Neural progenitor cell (in vitro differentiated cells): ENCODE data around the gene CIITA. TPM values are rescaled to one million over a fixed set of nuclear protein-coding genes. Genes with fewer than 3 reads are reported as not detected.
"Not testable (repeated sequence)": the region's sequence is repeated elsewhere in the genome, so short reads cannot be mapped to it uniquely, and the experiment has no call there.

Experiments
- DNase-seq: peaks from one replicate; pipeline ENCODE4 v3.0.0-alpha.2; 2016; ENCODE audit warnings: low spot score
- H2AFZ ChIP-seq: fragments of 200-600 bp; sonication (generic); replicated peaks from 2 replicates; pipeline ENCODE4 v1.6.1; 2016; ENCODE audit warnings: antibody characterized with exemption
- H3F3A ChIP-seq: fragments of 200-600 bp; sonication (generic); 2 replicates; pipeline ENCODE4 v1.6.1; 2016; ENCODE audit warnings: antibody characterized with exemption, low read depth
- H3K27ac ChIP-seq: fragments of 200-600 bp; sonication (generic); 2 replicates; pipeline ENCODE4 v1.5.1; 2016; ENCODE audit warnings: mild to moderate bottlenecking
- H3K27me3 ChIP-seq: fragments of 200-600 bp; sonication (generic); 2 replicates; pipeline ENCODE4 v1.6.1; 2016; ENCODE audit warnings: mild to moderate bottlenecking, moderate library complexity
- H3K36me3 ChIP-seq: fragments of 200-600 bp; sonication (generic); 2 replicates; pipeline ENCODE4 v1.5.1; 2016
- H3K4me1 ChIP-seq: fragments of 200-600 bp; sonication (generic); 2 replicates; pipeline ENCODE4 v1.6.1; 2016; ENCODE audit warnings: mixed run types
- H3K4me2 ChIP-seq: fragments of 200-600 bp; sonication (generic); 2 replicates; pipeline ENCODE4 v1.6.1; 2016
- H3K4me3 ChIP-seq: fragments of 200-600 bp; sonication (generic); 2 replicates; pipeline ENCODE4 v1.5.1; 2016
- H3K79me2 ChIP-seq: fragments of 200-600 bp; sonication (generic); 2 replicates; pipeline ENCODE4 v1.6.1; 2016; ENCODE audit warnings: low read depth
- H3K9ac ChIP-seq: fragments of 200-600 bp; sonication (generic); 2 replicates; pipeline ENCODE4 v1.6.1; 2016
- H3K9me3 ChIP-seq: fragments of 200-600 bp; sonication (generic); 2 replicates; pipeline ENCODE4 v1.5.1; 2016; ENCODE audit warnings: low read depth
- H4K20me1 ChIP-seq: fragments of 200-600 bp; sonication (generic); 2 replicates; pipeline ENCODE4 v1.6.1; 2016; ENCODE audit warnings: low read depth
- H3K27ac Mint-ChIP-seq: 3 replicates; pipeline ENCODE4 v1.8.0; 2021; ENCODE audit warnings: mixed read lengths
- H3K27me3 Mint-ChIP-seq: 2 replicates; pipeline ENCODE4 v1.8.0; 2022; ENCODE audit warnings: low read depth, mild to moderate bottlenecking, inconsistent platforms, moderate library complexity, mixed read lengths; ENCODE audit not compliant: insufficient read depth
- H3K36me3 Mint-ChIP-seq: 3 replicates; pipeline ENCODE4 v1.8.0; 2021; ENCODE audit warnings: mixed read lengths
- H3K4me1 Mint-ChIP-seq: 3 replicates; pipeline ENCODE4 v1.8.0; 2021; ENCODE audit warnings: mixed read lengths
- H3K4me3 Mint-ChIP-seq: 3 replicates; pipeline ENCODE4 v1.8.0; 2021; ENCODE audit warnings: mild to moderate bottlenecking, moderate library complexity, mixed read lengths
- H3K9me3 Mint-ChIP-seq: 3 replicates; pipeline ENCODE4 v1.8.0; 2020; ENCODE audit warnings: mixed read lengths
- EZH2 ChIP-seq: fragments of 200-600 bp; sonication (generic); IDR thresholded peaks from 2 replicates; pipeline ENCODE4 v1.6.1; 2017; ENCODE audit warnings: antibody characterized with exemption, mild to moderate bottlenecking, moderate library complexity
- EZH2phosphoT487 ChIP-seq: fragments of 200-600 bp; sonication (generic); IDR thresholded peaks from 2 replicates; pipeline ENCODE4 v1.6.1; 2017; ENCODE audit warnings: antibody characterized with exemption
- total RNA-seq: library from RNA; depleted of rRNA; stranded (reverse); fragments of >200 nt; gene quantifications from 2 replicates; pipeline ENCODE4 v1.2.3, GENCODE V29; 2015; ENCODE audit warnings: low replicate concordance
- TF ChIP-seq, protein P1 (sequence below): fragments of 200-600 bp; sonication (generic); IDR thresholded peaks from 2 replicates; pipeline ENCODE4 v1.5.1; 2017; ENCODE audit warnings: antibody characterized with exemption, mild to moderate bottlenecking

CIITA gene
- total RNA-seq, 1 donor from 2014 or later, result not detected

DNA sequence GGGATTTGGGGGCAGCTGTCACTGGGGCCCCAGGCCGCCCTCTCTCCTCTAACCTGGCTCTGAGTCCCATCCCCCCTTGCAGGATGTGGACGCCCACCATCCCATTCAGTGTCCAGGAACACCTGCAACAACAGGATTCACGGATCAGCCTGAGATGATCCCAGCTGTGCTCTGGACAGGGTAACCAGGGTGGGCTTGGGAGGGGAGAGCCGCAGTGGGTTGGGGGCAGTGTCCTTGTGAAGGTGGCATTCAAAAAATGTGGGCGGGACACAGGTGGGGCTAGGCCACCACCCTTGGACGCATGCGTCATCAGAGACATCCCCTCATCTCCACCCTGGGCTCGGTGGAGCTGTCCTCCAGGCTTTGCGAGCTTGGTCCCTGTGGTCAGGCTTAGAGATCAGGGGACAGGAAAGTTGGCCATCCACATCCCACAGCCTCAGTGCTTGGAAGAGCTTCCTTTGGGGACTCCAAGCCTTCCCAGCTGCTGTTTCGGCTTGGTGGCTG lies 46.2 kb downstream of the CIITA start:
- Histone ChIP-seq H3K4me3 (no peak overlapping the region), H3K36me3 (no peaks in the 10 kb centered on the region), H3K27ac (no peak overlapping the region), H3K79me2 (no peaks in the 10 kb centered on the region), H3K9me3 (no peaks in the 10 kb centered on the region), H3K27me3 (no peaks in the 10 kb centered on the region), H2AFZ (no peak overlapping the region), H4K20me1 (no peaks in the 10 kb centered on the region), H3K9ac (no peak overlapping the region), H3F3A (no peaks in the 10 kb centered on the region), H3K4me2 (no peak overlapping the region), H3K4me1 (no peaks in the 10 kb centered on the region)
- Mint-ChIP-seq H3K4me1 (peaks cover 4% of the 10 kb centered on the region), H3K36me3 (peaks cover 5% of the 10 kb centered on the region), H3K27ac (no peak overlapping the region), H3K4me3 (no peak overlapping the region), H3K9me3 (no peaks in the 10 kb centered on the region), H3K27me3 (peaks cover 2% of the 10 kb centered on the region)
- DNase-seq, result no peak
- no peak for TF ChIP-seq EZH2phosphoT487
- TF ChIP-seq, protein P1, sequence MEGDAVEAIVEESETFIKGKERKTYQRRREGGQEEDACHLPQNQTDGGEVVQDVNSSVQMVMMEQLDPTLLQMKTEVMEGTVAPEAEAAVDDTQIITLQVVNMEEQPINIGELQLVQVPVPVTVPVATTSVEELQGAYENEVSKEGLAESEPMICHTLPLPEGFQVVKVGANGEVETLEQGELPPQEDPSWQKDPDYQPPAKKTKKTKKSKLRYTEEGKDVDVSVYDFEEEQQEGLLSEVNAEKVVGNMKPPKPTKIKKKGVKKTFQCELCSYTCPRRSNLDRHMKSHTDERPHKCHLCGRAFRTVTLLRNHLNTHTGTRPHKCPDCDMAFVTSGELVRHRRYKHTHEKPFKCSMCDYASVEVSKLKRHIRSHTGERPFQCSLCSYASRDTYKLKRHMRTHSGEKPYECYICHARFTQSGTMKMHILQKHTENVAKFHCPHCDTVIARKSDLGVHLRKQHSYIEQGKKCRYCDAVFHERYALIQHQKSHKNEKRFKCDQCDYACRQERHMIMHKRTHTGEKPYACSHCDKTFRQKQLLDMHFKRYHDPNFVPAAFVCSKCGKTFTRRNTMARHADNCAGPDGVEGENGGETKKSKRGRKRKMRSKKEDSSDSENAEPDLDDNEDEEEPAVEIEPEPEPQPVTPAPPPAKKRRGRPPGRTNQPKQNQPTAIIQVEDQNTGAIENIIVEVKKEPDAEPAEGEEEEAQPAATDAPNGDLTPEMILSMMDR, result no peak
- TF ChIP-seq EZH2, result no peak

DNA sequence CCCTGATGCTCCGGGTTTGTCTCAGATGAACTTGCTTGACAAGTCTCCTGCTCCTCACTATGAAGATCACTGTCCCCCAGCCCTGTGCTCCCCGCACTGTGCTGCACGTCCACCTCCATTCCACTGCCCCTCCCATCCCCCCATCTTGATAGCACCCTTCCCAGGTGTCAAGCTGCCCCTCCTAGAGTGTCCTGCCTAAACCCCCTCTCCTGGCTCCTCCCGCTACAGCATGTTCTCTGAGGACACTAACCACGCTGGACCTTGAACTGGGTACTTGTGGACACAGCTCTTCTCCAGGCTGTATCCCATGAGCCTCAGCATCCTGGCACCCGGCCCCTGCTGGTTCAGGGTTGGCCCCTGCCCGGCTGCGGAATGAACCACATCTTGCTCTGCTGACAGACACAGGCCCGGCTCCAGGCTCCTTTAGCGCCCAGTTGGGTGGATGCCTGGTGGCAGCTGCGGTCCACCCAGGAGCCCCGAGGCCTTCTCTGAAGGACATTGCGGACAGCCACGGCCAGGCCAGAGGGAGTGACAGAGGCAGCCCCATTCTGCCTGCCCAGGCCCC lies 46.7 kb downstream of the CIITA start:
- H3K9me3 Mint-ChIP-seq, result no peaks in the 10 kb centered on the region
- no peak overlapping the region for H3K9ac ChIP-seq
- H2AFZ ChIP-seq, result no peak overlapping the region
- H3K4me3 Mint-ChIP-seq, result no peak overlapping the region
- H3K27me3 Mint-ChIP-seq, result peaks cover 2% of the 10 kb centered on the region
- no peak for DNase-seq
- H4K20me1 ChIP-seq, result no peaks in the 10 kb centered on the region
- no peak overlapping the region for H3K27ac Mint-ChIP-seq
- H3K27me3 ChIP-seq, result no peaks in the 10 kb centered on the region
- no peaks in the 10 kb centered on the region for H3K9me3 ChIP-seq
- no peak overlapping the region for H3K4me3 ChIP-seq
- H3F3A ChIP-seq, result no peaks in the 10 kb centered on the region
- no peak overlapping the region for H3K27ac ChIP-seq
- H3K36me3 Mint-ChIP-seq, result peaks cover 5% of the 10 kb centered on the region
- no peaks in the 10 kb centered on the region for H3K4me1 ChIP-seq
- H3K4me2 ChIP-seq, result no peak overlapping the region
- no peaks in the 10 kb centered on the region for H3K79me2 ChIP-seq
- peaks cover 2% of the 10 kb centered on the region for H3K4me1 Mint-ChIP-seq
- no peaks in the 10 kb centered on the region for H3K36me3 ChIP-seq
- TF ChIP-seq EZH2phosphoT487 (no peak), EZH2 (no peak)
- TF ChIP-seq, protein P1, result no peak

DNA sequence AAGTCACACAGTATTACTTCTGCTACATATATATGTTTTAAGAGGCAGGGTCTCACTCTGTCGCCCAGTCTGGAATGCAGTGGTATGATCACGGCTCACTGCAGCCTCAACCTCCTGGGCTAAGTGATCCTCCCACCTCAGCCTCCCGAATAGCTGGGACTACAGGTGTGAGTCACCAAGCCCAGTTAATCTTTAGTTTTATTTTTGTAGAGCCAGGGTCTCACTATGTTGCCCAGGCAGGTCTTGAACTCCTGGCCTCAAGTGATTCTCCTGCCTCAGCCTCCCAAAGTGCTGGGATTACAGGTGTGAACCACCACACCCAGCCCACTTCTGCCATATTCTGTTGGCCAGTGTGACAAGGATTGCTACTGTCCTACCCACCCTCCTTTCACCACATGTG lies 48.3 kb downstream of the CIITA start:
- not testable (repeated sequence) for H3K36me3 Mint-ChIP-seq, H3K9ac ChIP-seq, H3K9me3 ChIP-seq, H3K36me3 ChIP-seq, H3K4me1 ChIP-seq, H3K27ac Mint-ChIP-seq, H3K27me3 ChIP-seq, H3F3A ChIP-seq, H3K4me2 ChIP-seq, H3K4me3 ChIP-seq, H3K27me3 Mint-ChIP-seq, H2AFZ ChIP-seq, H4K20me1 ChIP-seq, H3K79me2 ChIP-seq, DNase-seq, H3K4me1 Mint-ChIP-seq, H3K27ac ChIP-seq, H3K9me3 Mint-ChIP-seq, H3K4me3 Mint-ChIP-seq

DNA sequence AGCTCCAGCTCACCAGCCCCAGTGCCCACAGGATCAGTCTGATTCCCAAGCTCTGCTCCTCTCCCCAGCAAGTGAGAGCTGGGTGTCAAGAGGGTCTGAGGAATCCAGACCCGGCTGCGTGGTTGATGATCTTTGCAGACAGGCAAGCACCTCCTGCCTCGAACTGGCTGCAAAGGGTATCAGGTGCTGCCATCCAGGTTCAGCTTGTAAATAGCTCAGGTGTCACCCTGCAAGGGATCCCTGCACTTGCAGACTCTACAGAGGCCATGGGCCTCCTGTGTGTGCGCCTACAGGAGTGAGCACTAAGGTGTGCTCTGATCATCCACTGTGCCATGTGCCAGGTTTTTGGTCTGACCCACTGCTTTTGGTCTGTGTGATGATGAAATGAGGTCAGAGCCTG lies 49.1 kb downstream of the CIITA start:
- Histone ChIP-seq H4K20me1 (peaks cover 6% of the 10 kb centered on the region), H3K79me2 (no peaks in the 10 kb centered on the region), H3K27ac (no peak overlapping the region), H3K9ac (no peak overlapping the region), H3K4me1 (no peaks in the 10 kb centered on the region), H3K4me3 (no peak overlapping the region), H3K4me2 (no peak overlapping the region), H3F3A (no peaks in the 10 kb centered on the region), H3K9me3 (no peaks in the 10 kb centered on the region), H2AFZ (no peak overlapping the region), H3K36me3 (no peaks in the 10 kb centered on the region), H3K27me3 (no peaks in the 10 kb centered on the region)
- H3K36me3 Mint-ChIP-seq, result peaks cover 5% of the 10 kb centered on the region
- no peak overlapping the region for H3K27ac Mint-ChIP-seq
- no peaks in the 10 kb centered on the region for H3K4me1 Mint-ChIP-seq
- H3K9me3 Mint-ChIP-seq, result no peaks in the 10 kb centered on the region
- H3K27me3 Mint-ChIP-seq, result peaks cover 2% of the 10 kb centered on the region
- no peak overlapping the region for H3K4me3 Mint-ChIP-seq
- no peak for DNase-seq
- no peak for TF ChIP-seq EZH2phosphoT487
